ENCODE results near the gene NR2F2.

- TF ChIP-seq CTCF (conservative IDR thresholded peaks at IDR 0.05) (no peak), EZH2 (IDR thresholded peaks at IDR 0.05; ENCODE audit: low read depth) (no peak)
Measured at GRCh38 chr15:96329403-96329981, 1.0 kb upstream of the NR2F2 start.
